HepG2 (cell line): ENCODE data around the gene TUBA8. TPM values are rescaled to one million over a fixed set of nuclear protein-coding genes. Genes with fewer than 3 reads are reported as not detected.

Experiments used
- ATAC-seq: fragments of 200-7000 bp; cut with Tn5 transposase; 3 replicates; pipeline ENCODE4 v1.9.1; 2020; ENCODE audit warnings: mild to moderate bottlenecking, moderate library complexity
- BruUV-seq: library from RNA; stranded (reverse); fragments of 400-500 nt; replicated peaks from 2 replicates; lab custom pipeline; 2021; lab: Mats Ljungman, UMichigan
- CTCF ChIA-PET: fragments of 300-600 bp; formaldehyde crosslinking; extraction: SDS; loops from one replicate; lab custom pipeline; 2021; ENCODE audit warnings: low total read pairs, inconsistent platforms, low intra/inter-chr PET ratio; lab: Yijun Ruan, JAX
- POLR2A ChIA-PET: fragments of 350-600 bp; sonication (Branson Sonifier 250); formaldehyde crosslinking; loops from one replicate; lab custom pipeline; 2020; ENCODE audit warnings: antibody characterized with exemption, inconsistent platforms; lab: Yijun Ruan, JAX
- DNase-seq: peaks from one replicate; pipeline ENCODE4 v3.0.0-alpha.2; 2015; ENCODE audit warnings: low spot score
- FAIRE-seq: peaks from 3 replicates; lab custom pipeline; 2011; peaks lifted over from hg19 to GRCh38; lab: Jason Lieb, UNC
- H2AFZ ChIP-seq: one replicate; pipeline ENCODE4 v1.6.1; 2011; ENCODE audit warnings: low read length, inconsistent platforms
- H3K27ac ChIP-seq: fragments of 300-600 bp; 3 replicates; pipeline ENCODE4 v1.8.0; 2011; ENCODE audit warnings: mixed run types, mild to moderate bottlenecking, mixed read lengths, low read length, inconsistent platforms; ENCODE audit not compliant: insufficient read depth; ENCODE audit errors: extremely low read length
- H3K27me3 ChIP-seq, 2 experiments: fragments of 200-600 bp in 1 of 2; 2 replicates in 1 of 2; 3 replicates in 1 of 2; pipeline versions ENCODE4 v1.6.0 to v1.8.0; 2011; ENCODE audit warnings: low read length in 2 of 2, mild to moderate bottlenecking in 2 of 2, moderate library complexity in 2 of 2, inconsistent platforms in 1 of 2; ENCODE audit not compliant: insufficient read depth in 2 of 2, control insufficient read depth in 1 of 2
- H3K36me3 ChIP-seq, 2 experiments: fragments of 200-600 bp in 1 of 2; replicated peaks in 1 of 2; 2 replicates in 1 of 2; 3 replicates in 1 of 2; pipeline versions ENCODE4 v1.5.1 to v1.8.0; 2011; ENCODE audit warnings: low read length in 2 of 2, inconsistent platforms in 1 of 2; ENCODE audit not compliant: insufficient read depth in 2 of 2, control insufficient read depth in 1 of 2
- H3K4me1 ChIP-seq: 2 replicates; pipeline ENCODE4 v1.5.1; 2012; ENCODE audit warnings: low read length, inconsistent platforms; ENCODE audit not compliant: insufficient read depth
- H3K4me2 ChIP-seq: 2 replicates; pipeline ENCODE4 v1.6.0; 2011; ENCODE audit warnings: low read depth, low read length, inconsistent platforms
- H3K4me3 ChIP-seq, 3 experiments: fragments of 200-600 bp in 1 of 3; sonication (generic), shearing (Covaris generic) in 1 of 3; replicated peaks in 1 of 3; 2 replicates each; pipeline ENCODE4 v1.5.1; 2011 to 2016; ENCODE audit warnings: low read length in 3 of 3, inconsistent platforms in 2 of 3, low read depth in 2 of 3, mild to moderate bottlenecking in 2 of 3, control low read depth in 1 of 3, mixed read lengths in 1 of 3; ENCODE audit not compliant: insufficient read depth in 1 of 3
- H3K79me2 ChIP-seq: one replicate; pipeline ENCODE4 v1.6.1; 2011; ENCODE audit warnings: low read length, inconsistent platforms; ENCODE audit not compliant: insufficient read depth
- H3K9ac ChIP-seq: 2 replicates; pipeline ENCODE4 v1.6.0; 2011; ENCODE audit warnings: mild to moderate bottlenecking, low read depth, low read length, inconsistent platforms; ENCODE audit not compliant: insufficient read depth
- H3K9me3 ChIP-seq: 2 replicates; pipeline ENCODE4 v1.5.1; 2012; ENCODE audit warnings: mild to moderate bottlenecking, low read length
- H4K20me1 ChIP-seq: 2 replicates; pipeline ENCODE4 v1.6.0; 2011; ENCODE audit warnings: inconsistent platforms, mild to moderate bottlenecking, low read length, moderate library complexity; ENCODE audit not compliant: insufficient read depth
- ARHGAP35 ChIP-seq: sonication (generic); formaldehyde crosslinking; IDR thresholded peaks from 2 replicates; pipeline ENCODE4 v1.9.0; 2022; ENCODE audit warnings: mild to moderate bottlenecking, inconsistent platforms, moderate library complexity, missing genetic modification reagents, borderline replicate concordance
- ATF1 ChIP-seq: IDR thresholded peaks from 2 replicates; pipeline ENCODE4 v1.6.1; 2016; ENCODE audit warnings: mild to moderate bottlenecking, control low read depth
- ATM ChIP-seq: fragments of 450-650 bp; IDR thresholded peaks from 2 replicates; pipeline ENCODE4 v1.7.1; 2017; ENCODE audit warnings: mild to moderate bottlenecking, borderline replicate concordance
- HDAC6 ChIP-seq: fragments of 200-600 bp; sonication (generic); IDR thresholded peaks from 2 replicates; pipeline ENCODE4 v1.7.0; 2017; ENCODE audit warnings: mild to moderate bottlenecking, antibody characterized with exemption, low read length, low read depth
- SALL1 ChIP-seq: sonication (generic); formaldehyde crosslinking; IDR thresholded peaks from 2 replicates; pipeline ENCODE4 v1.8.0; 2022; ENCODE audit warnings: mild to moderate bottlenecking, missing genetic modification reagents
- ZFYVE20 ChIP-seq: sonication (generic); formaldehyde crosslinking; IDR thresholded peaks from 2 replicates; pipeline ENCODE4 v1.8.0; 2023; ENCODE audit warnings: low read depth, mild to moderate bottlenecking, moderate library complexity, missing genetic modification reagents, borderline replicate concordance
- ZNF235 ChIP-seq: sonication (generic); formaldehyde crosslinking; IDR thresholded peaks from 2 replicates; pipeline ENCODE4 v1.8.1; 2023; ENCODE audit warnings: mild to moderate bottlenecking, missing genetic modification reagents, borderline replicate concordance
- ZNF383 ChIP-seq: sonication (generic); formaldehyde crosslinking; IDR thresholded peaks from 2 replicates; pipeline ENCODE4 v1.4.0; 2020; ENCODE audit warnings: missing genetic modification reagents, mild to moderate bottlenecking, borderline replicate concordance
- ZNF44 ChIP-seq: sonication (generic); formaldehyde crosslinking; IDR thresholded peaks from 2 replicates; pipeline ENCODE4 v1.5.1; 2020; ENCODE audit warnings: mild to moderate bottlenecking, missing genetic modification reagents
- ZNF619 ChIP-seq: sonication (generic); formaldehyde crosslinking; IDR thresholded peaks from 2 replicates; pipeline ENCODE4 v1.4.0; 2020; ENCODE audit warnings: mild to moderate bottlenecking, missing genetic modification reagents
- WGBS: methylation state at CpG from one replicate; pipeline ENCODE4 v1.1.6; 2017; ENCODE audit warnings: low lambda C conversion rate; 5-methylcytosine and 5-hydroxymethylcytosine counted together
- in situ Hi-C: cut with HindIII; loops from 2 replicates; pipeline ENCODE4 v1.10.0; 2017; ENCODE audit warnings: low pct_unique_long_range_greater_than_20kb; ENCODE audit not compliant: extremely low pct_ligation_motif_present
- intact Hi-C: fragments of 100-400 bp; cut with micrococcal nuclease; formaldehyde crosslinking; loops from one replicate; pipeline ENCODE4 v1.10.0; 2022; ENCODE audit not compliant: unreplicated experiment
- polyA plus RNA-seq, 8 experiments: library from polyadenylated mRNA; depleted of rRNA in 3 of 8; stranded (reverse) in 7 of 8; unstranded in 1 of 8; fragments of >200 nt; fragmentation: Illumina TruSeq in 4 of 8; extraction: Trizol in 4 of 8; gene quantifications; 2 replicates each; pipeline versions ENCODE4 v1.2.1 to v1.2.3, GENCODE V29; 2011 to 2016; ENCODE audit warnings: low read depth in 4 of 8, missing spikeins in 1 of 8, mixed read lengths in 1 of 8; ENCODE audit not compliant: insufficient read depth in 1 of 8
- total RNA-seq, 5 experiments: library from RNA; depleted of rRNA; stranded (reverse); fragments of >200 nt; fragmentation: Illumina TruSeq; extraction: Trizol; gene quantifications; 2 replicates each; pipeline ENCODE4 v1.2.3, GENCODE V29; 2016; ENCODE audit warnings: low read depth in 1 of 5
- TF ChIP-seq, protein P1 (sequence below): sonication (generic); formaldehyde crosslinking; IDR thresholded peaks from 2 replicates; pipeline ENCODE4 v1.4.0; 2020; ENCODE audit warnings: mild to moderate bottlenecking, missing genetic modification reagents

Gene TUBA8
- total and polyA plus RNA-seq, 2 of the 13 experiments (the other 11 are each of a cell fraction or from before 2014, with no cell fraction given) = 0.35 to 0.69 TPM

- TF ChIP-seq ZNF44 (no peak), ZNF235 (CRISPR knock-in tag) (no peak), ZNF619 (CRISPR knock-in tag) (peak; percentile 80; the same call in 1 of the 2 replicates), ATF1 (CRISPR knock-in tag) (peak; percentile 39; the same call in 1 of the 2 replicates)
- TF ChIP-seq, all 625 proteins: peak for 313
Measured at GRCh38 chr22:18148293-18148965, 37.8 kb downstream of the TUBA8 start (continued).

GRCh38 chr22:18152519-18152918 is 41.9 kb downstream of the TUBA8 start:
- peaks cover 2 to 4% of the 10 kb centered on the region in 2 experiments; a peak in 4 of 5 replicates for H3K36me3 ChIP-seq
- no peak overlapping the region for H3K27ac ChIP-seq
- H3K9ac ChIP-seq = no peak overlapping the region
- 95% methylated on average over 8 of the region's 8 CpGs for WGBS
- H3K4me2 ChIP-seq = no peak overlapping the region
- no peak overlapping the region for H3K4me3 ChIP-seq
- CTCF ChIA-PET = no interaction called here
- H4K20me1 ChIP-seq = no peaks in the 10 kb centered on the region; the same call in 1 of the 2 replicates
- ATAC-seq = no peak
- no peaks in the 10 kb centered on the region for H3K27me3 ChIP-seq
- peaks cover 33% of the 10 kb centered on the region for H3K4me1 ChIP-seq
- TF ChIP-seq, protein P1, sequence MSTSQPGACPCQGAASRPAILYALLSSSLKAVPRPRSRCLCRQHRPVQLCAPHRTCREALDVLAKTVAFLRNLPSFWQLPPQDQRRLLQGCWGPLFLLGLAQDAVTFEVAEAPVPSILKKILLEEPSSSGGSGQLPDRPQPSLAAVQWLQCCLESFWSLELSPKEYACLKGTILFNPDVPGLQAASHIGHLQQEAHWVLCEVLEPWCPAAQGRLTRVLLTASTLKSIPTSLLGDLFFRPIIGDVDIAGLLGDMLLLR (CRISPR knock-in tag) = no peak
- TF ChIP-seq ZFYVE20 (CRISPR knock-in tag) = no peak
- no peak for TF ChIP-seq ARHGAP35 (CRISPR knock-in tag)
- no peak for TF ChIP-seq SALL1 (CRISPR knock-in tag)
- TF ChIP-seq ATM = no peak
- TF ChIP-seq HDAC6 = no peak
- TF ChIP-seq ZNF383 = no peak
- intact Hi-C loops (no loop called here), in situ Hi-C loops (no loop called here)
- BruUV-seq = no TSS peak
- DNase-seq = no peak
- no peaks in the 10 kb centered on the region for H3K9me3 ChIP-seq
- H2AFZ ChIP-seq = no peak overlapping the region
- POLR2A ChIA-PET = no interaction called here
- peaks cover 32% of the 10 kb centered on the region for H3K79me2 ChIP-seq
- no peak for FAIRE-seq
